SK-N-SH (cell line): ENCODE measurements around the gene PHF21A.

ENCODE experiments used
- EP300 ChIP-seq, 2 experiments: IDR thresholded peaks; 2 replicates each; pipeline versions ENCODE4 v1.4.0 to v1.6.1; 2012; ENCODE audit warnings: borderline replicate concordance in 1 of 2, low read depth in 1 of 2, low read length in 1 of 2
- FOSL2 ChIP-seq: IDR thresholded peaks from 2 replicates; pipeline ENCODE4 v1.4.0; 2012; ENCODE audit warnings: low read depth, mild to moderate bottlenecking, moderate library complexity, borderline replicate concordance
- GABPA ChIP-seq: IDR thresholded peaks from 2 replicates; pipeline ENCODE4 v1.4.0; 2012; ENCODE audit warnings: low read depth, mild to moderate bottlenecking
- JUND ChIP-seq: IDR thresholded peaks from 2 replicates; pipeline ENCODE4 v1.4.0; 2012
- MXI1 ChIP-seq: IDR thresholded peaks from 2 replicates; pipeline ENCODE4 v1.6.1; 2012; ENCODE audit warnings: mild to moderate bottlenecking, low read depth, low read length, improper control_type of control experiment
- POLR2AphosphoS5 ChIP-seq: IDR thresholded peaks from 2 replicates; pipeline ENCODE4 v1.6.1; 2012; ENCODE audit warnings: low read depth, low read length
- RAD21 ChIP-seq: IDR thresholded peaks from 2 replicates; pipeline ENCODE4 v1.6.1; 2012; ENCODE audit warnings: mild to moderate bottlenecking, low read length
- RFX5 ChIP-seq: IDR thresholded peaks from 2 replicates; pipeline ENCODE4 v1.6.1; 2012; ENCODE audit warnings: mild to moderate bottlenecking, improper control_type of control experiment, low read length
- TAF1 ChIP-seq: IDR thresholded peaks from 2 replicates; pipeline ENCODE4 v1.6.1; 2012; ENCODE audit warnings: low read depth, mild to moderate bottlenecking, low read length, moderate library complexity, borderline replicate concordance
- USF1 ChIP-seq: IDR thresholded peaks from 2 replicates; pipeline ENCODE4 v1.4.0; 2012; ENCODE audit warnings: low read depth, borderline replicate concordance
- YY1 ChIP-seq: IDR thresholded peaks from 2 replicates; pipeline ENCODE4 v1.4.0; 2012; ENCODE audit warnings: low read depth, mild to moderate bottlenecking
- TF ChIP-seq, protein P1 (sequence below): fragments of 200-600 bp; sonication (generic); IDR thresholded peaks from 2 replicates; pipeline ENCODE4 v1.6.1; 2017; ENCODE audit warnings: antibody characterized with exemption, mild to moderate bottlenecking, moderate library complexity
- TF ChIP-seq, protein P2 (sequence below): fragments of 150-350 bp; IDR thresholded peaks from 2 replicates; pipeline ENCODE4 v1.6.1; 2017; ENCODE audit warnings: antibody characterized with exemption, low read length, low read depth, borderline replicate concordance

- TF ChIP-seq RFX5, result no peak
- TF ChIP-seq, protein P1, sequence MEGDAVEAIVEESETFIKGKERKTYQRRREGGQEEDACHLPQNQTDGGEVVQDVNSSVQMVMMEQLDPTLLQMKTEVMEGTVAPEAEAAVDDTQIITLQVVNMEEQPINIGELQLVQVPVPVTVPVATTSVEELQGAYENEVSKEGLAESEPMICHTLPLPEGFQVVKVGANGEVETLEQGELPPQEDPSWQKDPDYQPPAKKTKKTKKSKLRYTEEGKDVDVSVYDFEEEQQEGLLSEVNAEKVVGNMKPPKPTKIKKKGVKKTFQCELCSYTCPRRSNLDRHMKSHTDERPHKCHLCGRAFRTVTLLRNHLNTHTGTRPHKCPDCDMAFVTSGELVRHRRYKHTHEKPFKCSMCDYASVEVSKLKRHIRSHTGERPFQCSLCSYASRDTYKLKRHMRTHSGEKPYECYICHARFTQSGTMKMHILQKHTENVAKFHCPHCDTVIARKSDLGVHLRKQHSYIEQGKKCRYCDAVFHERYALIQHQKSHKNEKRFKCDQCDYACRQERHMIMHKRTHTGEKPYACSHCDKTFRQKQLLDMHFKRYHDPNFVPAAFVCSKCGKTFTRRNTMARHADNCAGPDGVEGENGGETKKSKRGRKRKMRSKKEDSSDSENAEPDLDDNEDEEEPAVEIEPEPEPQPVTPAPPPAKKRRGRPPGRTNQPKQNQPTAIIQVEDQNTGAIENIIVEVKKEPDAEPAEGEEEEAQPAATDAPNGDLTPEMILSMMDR, result no peak
- TF ChIP-seq TAF1, result no peak
- TF ChIP-seq YY1, result no peak
- TF ChIP-seq JUND, result no peak
- TF ChIP-seq GABPA, result no peak
- TF ChIP-seq, protein P2, sequence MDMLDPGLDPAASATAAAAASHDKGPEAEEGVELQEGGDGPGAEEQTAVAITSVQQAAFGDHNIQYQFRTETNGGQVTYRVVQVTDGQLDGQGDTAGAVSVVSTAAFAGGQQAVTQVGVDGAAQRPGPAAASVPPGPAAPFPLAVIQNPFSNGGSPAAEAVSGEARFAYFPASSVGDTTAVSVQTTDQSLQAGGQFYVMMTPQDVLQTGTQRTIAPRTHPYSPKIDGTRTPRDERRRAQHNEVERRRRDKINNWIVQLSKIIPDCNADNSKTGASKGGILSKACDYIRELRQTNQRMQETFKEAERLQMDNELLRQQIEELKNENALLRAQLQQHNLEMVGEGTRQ, result no peak
- no peak for TF ChIP-seq RAD21
- no peak for TF ChIP-seq EP300 (IDR thresholded peaks at IDR 0.05; ENCODE audit: borderline replicate concordance in 1 of 2, low read depth in 1 of 2, low read length in 1 of 2)
- no peak for TF ChIP-seq MXI1
- TF ChIP-seq USF1, result no peak
- no peak for TF ChIP-seq FOSL2
- TF ChIP-seq POLR2AphosphoS5, result no peak
Measured at GRCh38 chr11:46114961-46115360, 6.3 kb downstream of the PHF21A start.
